Activated T-cell treated with anti-CD3 and anti-CD28 coated beads, Interleukin-2, amount 50 U/mL, for 24 hours (primary cell): ENCODE results near the gene SLC35F1.
A peak's percentile ranks its signal among the peaks of the same experiment; 100 is the strongest.

ENCODE experiments used
- DNase-seq: peaks from one replicate; pipeline ENCODE4 v3.0.0-alpha.2; 2020
- H3K27ac Mint-ChIP-seq: 2 replicates; pipeline ENCODE4 v1.8.0; 2020; ENCODE audit warnings: mild to moderate bottlenecking, mixed read lengths
- H3K27me3 Mint-ChIP-seq: 2 replicates; pipeline ENCODE4 v1.8.0; 2020; ENCODE audit warnings: mixed read lengths
- H3K36me3 Mint-ChIP-seq: 2 replicates; pipeline ENCODE4 v1.8.0; 2020; ENCODE audit warnings: low read depth, mixed read lengths
- H3K4me1 Mint-ChIP-seq: 2 replicates; pipeline ENCODE4 v1.8.0; 2020; ENCODE audit warnings: low read depth, mixed read lengths
- H3K4me3 Mint-ChIP-seq: 2 replicates; pipeline ENCODE4 v1.8.0; 2020; ENCODE audit warnings: mild to moderate bottlenecking, moderate library complexity, mixed read lengths
- H3K9me3 Mint-ChIP-seq: 2 replicates; pipeline ENCODE4 v1.8.0; 2020; ENCODE audit warnings: mixed read lengths

The SLC35F1 gene

GRCh38 chr6:118146584-118146983 is 239.5 kb downstream of the SLC35F1 start:
- Mint-ChIP-seq H3K36me3 (no peaks in the 10 kb centered on the region), H3K27ac (no peak overlapping the region), H3K4me3 (no peak overlapping the region), H3K4me1 (no peaks in the 10 kb centered on the region), H3K9me3 (no peaks in the 10 kb centered on the region), H3K27me3 (peaks cover 3% of the 10 kb centered on the region)
- no peak for DNase-seq

- peaks cover 8% of the 10 kb centered on the region for H3K27me3 Mint-ChIP-seq
- no peak overlapping the region for H3K4me3 Mint-ChIP-seq
- no peaks in the 10 kb centered on the region for H3K9me3 Mint-ChIP-seq
- no peaks in the 10 kb centered on the region for H3K4me1 Mint-ChIP-seq
- no peaks in the 10 kb centered on the region for H3K36me3 Mint-ChIP-seq
- no peak for DNase-seq
- H3K27ac Mint-ChIP-seq = no peak overlapping the region
These were observed 240.4 kb downstream of the SLC35F1 start for GRCh38 chr6:118147511-118147910.

GRCh38 chr6:118148561-118148960 is 241.5 kb downstream of the SLC35F1 start:
- peaks cover 8% of the 10 kb centered on the region for H3K27me3 Mint-ChIP-seq
- no peaks in the 10 kb centered on the region for H3K9me3 Mint-ChIP-seq
- no peaks in the 10 kb centered on the region for H3K36me3 Mint-ChIP-seq
- no peak overlapping the region for H3K27ac Mint-ChIP-seq
- H3K4me1 Mint-ChIP-seq = no peaks in the 10 kb centered on the region
- DNase-seq = no peak
- H3K4me3 Mint-ChIP-seq = no peak overlapping the region

GRCh38 chr6:118152524-118152923 is 245.5 kb downstream of the SLC35F1 start:
- no peak for DNase-seq
- Mint-ChIP-seq H3K27ac (no peak overlapping the region), H3K27me3 (peaks cover 7% of the 10 kb centered on the region), H3K4me1 (no peaks in the 10 kb centered on the region), H3K4me3 (no peak overlapping the region), H3K9me3 (no peaks in the 10 kb centered on the region), H3K36me3 (no peaks in the 10 kb centered on the region)

GRCh38 chr6:118161343-118161742 is 254.3 kb downstream of the SLC35F1 start:
- DNase-seq = no peak
- no peaks in the 10 kb centered on the region for H3K9me3 Mint-ChIP-seq
- H3K4me1 Mint-ChIP-seq = no peaks in the 10 kb centered on the region
- H3K36me3 Mint-ChIP-seq = no peaks in the 10 kb centered on the region
- no peak overlapping the region for H3K27ac Mint-ChIP-seq
- H3K4me3 Mint-ChIP-seq = no peak overlapping the region
- peaks cover 9% of the 10 kb centered on the region for H3K27me3 Mint-ChIP-seq

GRCh38 chr6:118163542-118163941 is 256.5 kb downstream of the SLC35F1 start:
- Mint-ChIP-seq H3K4me1 (no peaks in the 10 kb centered on the region), H3K9me3 (no peaks in the 10 kb centered on the region), H3K4me3 (no peak overlapping the region), H3K27ac (no peak overlapping the region), H3K27me3 (peaks cover 15% of the 10 kb centered on the region), H3K36me3 (no peaks in the 10 kb centered on the region)
- no peak for DNase-seq

- H3K9me3 Mint-ChIP-seq = no peaks in the 10 kb centered on the region
- H3K36me3 Mint-ChIP-seq = no peaks in the 10 kb centered on the region
- H3K4me1 Mint-ChIP-seq = no peaks in the 10 kb centered on the region
- H3K27ac Mint-ChIP-seq = no peak overlapping the region
- peaks cover 26% of the 10 kb centered on the region for H3K27me3 Mint-ChIP-seq
- no peak for DNase-seq
- no peak overlapping the region for H3K4me3 Mint-ChIP-seq
These were observed 258.4 kb downstream of the SLC35F1 start for GRCh38 chr6:118165500-118165899.

GRCh38 chr6:118168421-118168820 is 261.4 kb downstream of the SLC35F1 start:
- DNase-seq = no peak
- Mint-ChIP-seq H3K36me3 (no peaks in the 10 kb centered on the region), H3K27ac (no peak overlapping the region), H3K9me3 (peaks cover under 1% of the 10 kb centered on the region), H3K4me1 (no peaks in the 10 kb centered on the region), H3K4me3 (no peak overlapping the region), H3K27me3 (peaks cover 17% of the 10 kb centered on the region)

GRCh38 chr6:118171852-118172251 is 264.8 kb downstream of the SLC35F1 start:
- H3K9me3 Mint-ChIP-seq = peaks cover 13% of the 10 kb centered on the region
- H3K4me1 Mint-ChIP-seq = no peaks in the 10 kb centered on the region
- H3K4me3 Mint-ChIP-seq = no peak overlapping the region
- H3K27ac Mint-ChIP-seq = no peak overlapping the region
- peaks cover 19% of the 10 kb centered on the region for H3K27me3 Mint-ChIP-seq
- DNase-seq = no peak
- H3K36me3 Mint-ChIP-seq = no peaks in the 10 kb centered on the region

GRCh38 chr6:118174071-118174470 is 267.0 kb downstream of the SLC35F1 start:
- no peak for DNase-seq
- Mint-ChIP-seq H3K4me3 (no peak overlapping the region), H3K27me3 (peaks cover 12% of the 10 kb centered on the region), H3K9me3 (peaks cover 13% of the 10 kb centered on the region), H3K36me3 (no peaks in the 10 kb centered on the region), H3K27ac (no peak overlapping the region), H3K4me1 (no peaks in the 10 kb centered on the region)

- peaks cover 13% of the 10 kb centered on the region for H3K9me3 Mint-ChIP-seq
- no peak overlapping the region for H3K27ac Mint-ChIP-seq
- H3K4me1 Mint-ChIP-seq = no peaks in the 10 kb centered on the region
- H3K36me3 Mint-ChIP-seq = no peaks in the 10 kb centered on the region
- no peak overlapping the region for H3K4me3 Mint-ChIP-seq
- H3K27me3 Mint-ChIP-seq = peaks cover 17% of the 10 kb centered on the region
- no peak for DNase-seq
These were observed 270.7 kb downstream of the SLC35F1 start for GRCh38 chr6:118177720-118178119.

- Mint-ChIP-seq H3K27me3 (peaks cover 17% of the 10 kb centered on the region), H3K9me3 (peaks cover 8% of the 10 kb centered on the region), H3K36me3 (no peaks in the 10 kb centered on the region), H3K4me3 (no peak overlapping the region), H3K4me1 (no peaks in the 10 kb centered on the region), H3K27ac (no peak overlapping the region)
- no peak for DNase-seq
These were observed 272.0 kb downstream of the SLC35F1 start for GRCh38 chr6:118179048-118179447.

- H3K9me3 Mint-ChIP-seq = no peaks in the 10 kb centered on the region
- H3K4me3 Mint-ChIP-seq = peak overlapping the region; percentile 32
- H3K27me3 Mint-ChIP-seq = no peaks in the 10 kb centered on the region
- peak overlapping the region; percentile 71 for H3K27ac Mint-ChIP-seq
- no peak for DNase-seq
- no peaks in the 10 kb centered on the region for H3K36me3 Mint-ChIP-seq
- peaks cover 17% of the 10 kb centered on the region for H3K4me1 Mint-ChIP-seq
These were observed 279.9 kb downstream of the SLC35F1 start for GRCh38 chr6:118186672-118187567.

- Mint-ChIP-seq H3K9me3 (no peaks in the 10 kb centered on the region), H3K27ac (peak overlapping the region; percentile 71), H3K27me3 (no peaks in the 10 kb centered on the region), H3K4me1 (peaks cover 17% of the 10 kb centered on the region), H3K4me3 (peak overlapping the region; percentile 32), H3K36me3 (no peaks in the 10 kb centered on the region)
- DNase-seq = peak; percentile 34
These were observed 280.6 kb downstream of the SLC35F1 start for GRCh38 chr6:118187568-118188164.

GRCh38 chr6:118188561-118188960 is 281.5 kb downstream of the SLC35F1 start:
- Mint-ChIP-seq H3K27ac (no peak overlapping the region), H3K4me3 (no peak overlapping the region), H3K27me3 (no peaks in the 10 kb centered on the region), H3K9me3 (no peaks in the 10 kb centered on the region), H3K4me1 (peaks cover 17% of the 10 kb centered on the region), H3K36me3 (no peaks in the 10 kb centered on the region)
- no peak for DNase-seq
